SU-DHL-6 (cell line): ENCODE data around the gene SLC23A2.

Experiments
- CTCF ChIP-seq: fragments of 200-600 bp; sonication (generic); IDR thresholded peaks from one replicate; pipeline ENCODE4 v1.5.1; 2017; ENCODE audit warnings: antibody characterized with exemption, mild to moderate bottlenecking, low read length, moderate library complexity; ENCODE audit not compliant: insufficient read depth, poor library complexity, severe bottlenecking
- EZH2phosphoT487 ChIP-seq: fragments of 200-600 bp; sonication (generic), shearing (Covaris generic); conservative IDR thresholded peaks from 2 replicates; pipeline ENCODE4 v1.6.1; 2018; ENCODE audit warnings: mild to moderate bottlenecking, antibody characterized with exemption, low read length, moderate library complexity, mixed read lengths

GRCh38 chr20:4855555-4855954, 145.8 kb downstream of the SLC23A2 start:
- TF ChIP-seq CTCF (no peak), EZH2phosphoT487 (no peak)
